Transverse colon (tissue), 4 donors: ENCODE data around the gene NR4A1. TPM values are rescaled to one million over a fixed set of nuclear protein-coding genes. Genes with fewer than 3 reads are reported as not detected.

ENCODE experiments used
- DNase-seq: peaks from one replicate; pipeline ENCODE4 v3.0.0-alpha.2; 2019
- H3K27ac ChIP-seq, 4 donors: fragments of 200-600 bp; sonication (generic); 2 replicates each; pipeline ENCODE4 v1.5.1; 2016 to 2018; ENCODE audit warnings: inconsistent platforms in 4 of 4
- H3K27me3 ChIP-seq: fragments of 200-600 bp; sonication (generic); 2 replicates; pipeline ENCODE4 v1.5.1; 2017; ENCODE audit warnings: inconsistent platforms
- H3K36me3 ChIP-seq, 4 donors: fragments of 200-600 bp; sonication (generic); 2 replicates each; pipeline ENCODE4 v1.5.1; 2017 to 2019; ENCODE audit warnings: inconsistent platforms in 4 of 4
- H3K4me1 ChIP-seq, 4 donors: fragments of 200-600 bp; sonication (generic); 2 replicates each; pipeline ENCODE4 v1.5.1; 2017 to 2020; ENCODE audit warnings: inconsistent platforms in 4 of 4
- H3K4me3 ChIP-seq, 4 donors: fragments of 200-600 bp; sonication (generic); 1 replicate in 1 of 4; 2 replicates in 3 of 4; pipeline versions ENCODE4 v1.5.1 to v1.6.1; 2017 to 2019; ENCODE audit warnings: inconsistent platforms in 4 of 4
- H3K9me3 ChIP-seq, 2 donors: fragments of 200-600 bp; sonication (generic); 2 replicates each; pipeline ENCODE4 v1.5.1; 2017 to 2019; ENCODE audit warnings: inconsistent platforms in 2 of 2
- CTCF ChIP-seq, 5 experiments: fragments of 200-600 bp in 3 of 5; fragments of 450-650 bp in 2 of 5; sonication (generic) in 3 of 5; IDR thresholded peaks; 1 replicate in 2 of 5; 2 replicates in 3 of 5; pipeline ENCODE4 v1.5.1; 2016 to 2017; ENCODE audit warnings: antibody characterized with exemption in 5 of 5, inconsistent platforms in 3 of 5, mild to moderate bottlenecking in 2 of 5, moderate library complexity in 1 of 5
- EP300 ChIP-seq: sonication (generic); formaldehyde crosslinking; IDR thresholded peaks from one replicate; pipeline ENCODE4 v1.6.1; 2017; ENCODE audit warnings: antibody characterized with exemption, low read depth
- POLR2A ChIP-seq: fragments of 450-650 bp; IDR thresholded peaks from one replicate; pipeline ENCODE4 v1.6.1; 2016; ENCODE audit warnings: antibody characterized with exemption, mild to moderate bottlenecking, moderate library complexity
- POLR2AphosphoS5 ChIP-seq, 3 donors: sonication (generic); formaldehyde crosslinking; IDR thresholded peaks; one replicate each; pipeline ENCODE4 v1.6.1; 2016; ENCODE audit warnings: antibody characterized with exemption in 3 of 3
- WGBS, 2 donors: methylation state at CpG; one replicate each; pipeline ENCODE4 v1.1.5; 2018; ENCODE audit warnings: low coverage in 1 of 2; 5-methylcytosine and 5-hydroxymethylcytosine counted together
- in situ Hi-C, 4 donors: fragments of 200-750 bp; cut with MboI; loops; one replicate each; pipeline versions ENCODE4 v1.15.0 to v1.15.1; 2017; ENCODE audit warnings: low sequenced_read_pairs in 3 of 4, low pct_ligation_motif_present in 1 of 4, low pct_unique_long_range_greater_than_20kb in 1 of 4
- intact Hi-C: fragments of 100-400 bp; cut with DNase I; formaldehyde crosslinking; loops from one replicate; pipeline ENCODE4 v1.15.1; 2023; ENCODE audit warnings: low total_unique reads
- total RNA-seq, 4 donors: library from RNA; depleted of rRNA; stranded (reverse); fragments of >200 nt; gene quantifications; one replicate each; pipeline ENCODE4 v1.1.0, GENCODE V29; 2016

The NR4A1 gene
- total RNA-seq, 4 donors from 2014 or later, result 50.7 to 102 (median 76.9) TPM

GRCh38 chr12:52052468-52053186 lies 1.4 kb downstream of the NR4A1 start:
- Histone ChIP-seq H3K27ac (peak overlapping the region; percentile 91 to 98 (median 94)), H3K9me3 (no peaks in the 10 kb centered on the region), H3K36me3 (peaks cover 0 to 4% (median 0%) of the 10 kb centered on the region in 4 donors), H3K4me1 (peaks cover 23 to 34% (median 30%) of the 10 kb centered on the region in 4 donors), H3K27me3 (no peaks in the 10 kb centered on the region), H3K4me3 (peak overlapping the region; percentile 8 to 67 (median 52))
- 42% methylated on average over 4 of the region's 7 CpGs; no CpG with 5 or more reads in 1 of the 2 donors for WGBS, 2 donors
- intact Hi-C loops (no loop called here), in situ Hi-C loops (no loop called here)
- peak; percentile 71 for DNase-seq
- TF ChIP-seq CTCF (IDR thresholded peaks at IDR 0.05), result no peak
- TF ChIP-seq EP300, result no peak
- TF ChIP-seq POLR2A, result peak; percentile 51
- peak in 2 of 3 donors; percentile 60 to 82 for TF ChIP-seq POLR2AphosphoS5 (IDR thresholded peaks at IDR 0.05)

DNA sequence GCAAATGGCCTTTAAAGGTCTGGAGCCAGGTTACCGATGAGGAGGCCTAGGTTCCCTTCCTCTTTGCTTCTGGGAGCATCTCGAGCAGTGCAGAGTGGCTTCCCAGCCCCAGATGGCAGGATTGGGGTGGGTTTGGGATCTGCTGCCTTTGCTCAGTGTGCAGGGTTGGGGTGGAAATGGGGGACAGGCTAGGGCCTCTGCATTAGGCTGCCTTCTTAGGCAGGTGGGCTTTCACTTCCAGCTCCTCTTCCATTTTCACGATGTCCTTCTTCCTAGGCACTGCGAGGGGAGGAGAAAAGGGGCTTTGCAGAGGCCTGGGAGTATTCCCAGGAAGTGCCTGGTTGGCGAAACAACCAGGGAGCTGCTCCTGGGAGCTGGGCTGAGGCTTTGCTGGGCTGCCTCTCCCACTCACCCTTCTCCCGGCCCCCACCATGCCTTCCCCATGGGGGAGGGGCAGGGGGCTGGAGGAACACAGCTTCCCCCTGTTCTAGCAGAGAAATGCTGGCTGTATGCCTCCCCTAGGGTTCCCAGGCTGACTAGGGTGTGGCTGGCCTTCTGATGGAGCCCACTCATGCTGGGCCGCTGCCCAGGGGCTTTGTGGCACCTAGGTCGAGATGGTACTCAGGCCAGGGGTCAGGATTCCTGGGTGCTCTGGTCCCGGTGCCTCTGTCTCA lies 2.4 kb downstream of the NR4A1 start:
- intact Hi-C loops, result no loop called here

GRCh38 chr12:52054231-52054832 lies 3.1 kb downstream of the NR4A1 start:
- 94% methylated on average over 21 of the region's 21 CpGs; no CpG with 5 or more reads in 1 of the 2 donors for WGBS, 2 donors
- peak overlapping the region in 1 of 4 donors; percentile 67 for H3K4me3 ChIP-seq
- in situ Hi-C loops (no loop called here), intact Hi-C loops (no loop called here)
- peak; percentile 58 for DNase-seq
- peak overlapping the region; percentile 91 to 98 (median 94) for H3K27ac ChIP-seq
- H3K36me3 ChIP-seq, result peaks cover 0 to 4% (median 0%) of the 10 kb centered on the region in 4 donors
- peaks cover 23 to 34% (median 30%) of the 10 kb centered on the region in 4 donors for H3K4me1 ChIP-seq
- no peaks in the 10 kb centered on the region for H3K27me3 ChIP-seq
- TF ChIP-seq EP300 (no peak), CTCF (IDR thresholded peaks at IDR 0.05) (no peak), POLR2A (peak; percentile 8), POLR2AphosphoS5 (IDR thresholded peaks at IDR 0.05) (peak in 2 of 3 donors; percentile 19 to 64)
- H3K9me3 ChIP-seq, result no peaks in the 10 kb centered on the region

More for the DNA sequence above, 2.4 kb downstream of the NR4A1 start:
- no peak for TF ChIP-seq CTCF (IDR thresholded peaks at IDR 0.05)
- TF ChIP-seq EP300, result no peak
- TF ChIP-seq POLR2AphosphoS5 (IDR thresholded peaks at IDR 0.05), result peak in 2 of 3 donors; percentile 8 to 70
- no peak for TF ChIP-seq POLR2A
- 73% methylated on average over 9 of the region's 9 CpGs; no CpG with 5 or more reads in 1 of the 2 donors for WGBS, 2 donors
- peaks cover 0 to 4% (median 0%) of the 10 kb centered on the region in 4 donors for H3K36me3 ChIP-seq
- DNase-seq, result peak; percentile 57
- H3K27ac ChIP-seq, result peak overlapping the region; percentile 91 to 98 (median 94)
- peak overlapping the region in 3 of 4 donors; percentile 44 to 67 (median 60) for H3K4me3 ChIP-seq
- in situ Hi-C loops, result no loop called here
- no peaks in the 10 kb centered on the region for H3K27me3 ChIP-seq
- peaks cover 23 to 34% (median 30%) of the 10 kb centered on the region in 4 donors for H3K4me1 ChIP-seq
- no peaks in the 10 kb centered on the region for H3K9me3 ChIP-seq
